ENCODE measurements around the gene CALCA.

CALCA gene

DNA sequence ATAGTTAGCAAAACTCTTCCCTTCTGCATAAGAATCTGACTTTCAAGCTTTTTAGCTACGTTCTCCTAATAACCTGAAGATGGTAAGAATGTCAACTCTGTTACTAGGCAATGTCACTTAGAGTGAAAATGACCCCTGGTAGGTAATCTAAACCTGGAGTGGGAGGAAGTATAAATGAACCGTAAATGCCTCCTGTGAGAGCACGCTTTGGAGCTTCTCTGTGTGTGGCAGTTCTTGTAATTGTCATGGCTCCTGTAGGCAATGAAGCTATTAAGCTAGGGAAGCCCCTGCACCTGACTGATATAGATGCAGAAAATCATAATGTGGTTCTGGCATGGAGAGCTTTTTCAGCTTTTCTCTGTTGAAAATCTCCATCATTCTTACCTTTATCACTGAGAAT is 29.4 kb downstream of the CALCA start:
- DNase-seq = no peak

DNA sequence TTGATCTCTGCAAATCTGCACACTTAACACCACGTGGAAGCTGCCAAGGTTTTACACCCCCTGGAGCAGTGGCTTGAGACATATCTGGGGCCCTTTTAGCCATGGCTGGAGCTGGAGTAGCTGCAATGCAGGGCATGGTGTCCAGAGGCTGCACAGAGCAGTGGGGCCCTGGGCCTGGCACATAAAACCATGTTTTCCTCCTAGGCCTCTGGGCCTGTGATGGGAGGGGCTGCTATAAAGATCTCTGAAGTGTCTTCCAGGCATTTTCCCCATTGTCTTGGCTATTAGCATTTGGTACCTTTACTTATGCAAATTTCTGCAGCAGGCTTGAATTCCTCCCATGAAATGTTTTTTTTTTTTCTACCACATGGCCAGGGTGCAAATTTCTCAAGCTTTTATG is 33.2 kb downstream of the CALCA start:
- DNase-seq = no peak

DNA sequence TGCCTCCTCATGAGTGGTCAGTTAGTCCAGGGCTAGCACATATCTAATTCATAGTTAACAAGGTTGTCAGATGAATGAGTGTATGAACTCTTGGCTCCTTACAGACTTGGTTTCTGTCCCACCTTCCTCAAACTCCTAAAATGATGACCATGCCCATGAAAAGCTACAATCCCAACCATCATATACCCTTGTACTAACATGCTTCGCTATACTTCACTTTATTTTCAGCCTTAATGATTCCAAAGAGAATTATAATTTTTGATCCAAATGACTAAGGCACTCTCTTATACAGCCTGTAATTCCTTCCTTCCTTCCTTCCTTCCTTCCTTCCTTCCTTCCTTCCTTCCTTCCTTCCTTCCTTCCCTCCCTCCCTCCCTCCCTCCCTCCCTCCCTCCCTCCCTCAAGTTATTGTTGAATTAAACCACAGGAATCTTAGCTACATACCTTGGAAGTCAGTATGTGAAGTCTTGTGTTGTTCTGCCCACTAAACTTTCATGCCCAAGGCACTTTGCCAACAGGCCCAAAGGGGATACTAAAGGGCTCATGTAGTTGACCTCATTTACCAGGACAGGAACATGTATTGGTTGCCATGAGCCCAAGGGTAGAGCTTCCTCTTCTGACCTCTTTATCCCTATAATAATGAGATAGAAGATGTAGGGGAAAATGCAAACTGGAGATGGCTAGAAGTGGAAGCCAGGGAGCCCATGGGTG is 37.4 kb downstream of the CALCA start:
- no peak for DNase-seq

DNA sequence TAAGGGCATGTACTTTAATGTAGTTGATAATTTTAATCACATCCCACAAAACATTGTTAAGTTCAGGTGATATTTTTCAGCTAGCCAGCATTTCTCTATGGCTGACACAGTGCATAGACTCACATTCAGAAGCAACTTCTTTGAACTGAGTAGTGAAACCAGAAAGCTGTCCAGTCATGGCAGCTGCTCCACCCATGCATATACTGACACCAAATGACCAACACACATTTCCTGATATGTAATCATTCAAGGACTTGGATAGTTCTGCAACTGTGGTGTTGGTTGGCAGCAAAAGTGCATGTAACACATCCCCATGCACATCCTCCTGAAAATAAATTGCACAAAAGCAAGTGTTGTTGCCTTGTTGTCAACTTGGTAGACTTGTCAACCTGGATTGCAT is 39.7 kb downstream of the CALCA start:
- no peak for DNase-seq

DNA sequence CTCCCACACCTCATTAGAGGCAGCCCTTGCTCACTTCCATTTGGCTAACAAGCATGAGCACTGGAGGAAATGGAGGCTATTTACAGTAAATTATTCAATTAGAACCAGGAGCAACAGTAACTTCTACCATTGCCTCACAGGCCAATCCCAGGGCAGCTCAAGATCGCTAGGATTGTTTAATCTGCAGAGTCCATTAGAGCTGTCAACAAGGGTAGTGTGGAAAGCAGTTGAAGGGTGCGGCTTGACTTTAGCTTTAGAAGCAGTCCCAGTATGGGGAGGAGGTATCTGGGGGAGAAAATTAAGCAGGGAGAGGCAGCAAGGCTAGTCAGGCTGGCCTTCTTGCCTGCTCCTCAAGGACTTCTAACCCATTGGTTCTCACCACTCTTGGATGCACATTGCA is 41.8 kb downstream of the CALCA start:
- no peak for DNase-seq

DNA sequence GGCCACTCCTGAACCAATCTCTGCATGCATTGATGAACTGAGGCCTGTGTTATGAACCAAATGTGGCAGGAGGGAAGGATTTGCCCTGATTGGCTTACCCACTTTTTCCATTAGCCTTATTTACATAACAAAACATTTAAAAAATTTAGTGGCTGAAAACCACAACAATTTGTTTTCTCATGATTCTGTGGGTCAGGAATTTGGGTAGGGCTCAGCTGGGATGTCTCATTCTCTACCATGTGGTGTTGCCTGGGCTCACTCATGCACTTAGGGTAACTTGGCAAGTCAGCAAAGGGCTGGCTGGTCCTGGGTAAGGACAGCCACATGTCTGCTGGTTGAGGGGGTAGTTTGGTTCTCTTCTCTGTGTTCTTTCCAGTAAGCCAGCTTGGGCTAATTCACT is 45.0 kb downstream of the CALCA start:
- no peak for DNase-seq

DNA sequence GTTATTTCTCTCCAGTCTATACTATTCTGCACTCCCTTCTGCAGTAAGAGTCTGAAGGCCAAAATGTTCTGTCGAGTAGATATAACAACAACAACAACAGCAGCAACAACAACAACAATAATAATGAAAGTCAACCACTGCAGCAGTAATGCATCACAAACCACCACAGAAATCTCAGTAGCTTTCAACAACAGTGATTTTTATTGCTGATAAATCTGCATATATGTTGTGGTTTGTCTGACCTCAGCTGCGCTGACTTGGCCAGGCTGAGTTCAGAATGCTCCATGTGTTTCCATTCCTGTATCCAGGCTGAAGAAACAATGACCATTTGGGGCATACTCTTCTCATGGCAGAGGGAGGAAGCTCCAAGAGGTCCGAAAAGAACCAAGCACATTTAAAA is 47.8 kb downstream of the CALCA start:
- DNase-seq = no peak

Data from activated gamma-delta T cell treated with Interleukin-2 at 50 U/mL for 16 hours (primary cell).